Mesenteric fat pad (tissue), 1 donor: ENCODE measurements around the gene STARD3. TPM values are rescaled to one million over a fixed set of nuclear protein-coding genes. Genes with fewer than 3 reads are reported as not detected.

Experiments
- DNase-seq: peaks from one replicate; pipeline ENCODE4 v3.0.0-alpha.2; 2020; ENCODE audit warnings: low spot score
- total RNA-seq: library from RNA; stranded (reverse); fragmentation: NEBNext Ultra II Directional; extraction: Animal tissue kit (Norgen Biotek cat#: 25700); gene quantifications from one replicate; pipeline ENCODE4 v1.2.1, GENCODE V29; 2021
- donor health status: DM: yes; HTN: yes; CAD: no.

The STARD3 gene
- total RNA-seq, 1 donor from 2014 or later: 49.2 TPM

DNA sequence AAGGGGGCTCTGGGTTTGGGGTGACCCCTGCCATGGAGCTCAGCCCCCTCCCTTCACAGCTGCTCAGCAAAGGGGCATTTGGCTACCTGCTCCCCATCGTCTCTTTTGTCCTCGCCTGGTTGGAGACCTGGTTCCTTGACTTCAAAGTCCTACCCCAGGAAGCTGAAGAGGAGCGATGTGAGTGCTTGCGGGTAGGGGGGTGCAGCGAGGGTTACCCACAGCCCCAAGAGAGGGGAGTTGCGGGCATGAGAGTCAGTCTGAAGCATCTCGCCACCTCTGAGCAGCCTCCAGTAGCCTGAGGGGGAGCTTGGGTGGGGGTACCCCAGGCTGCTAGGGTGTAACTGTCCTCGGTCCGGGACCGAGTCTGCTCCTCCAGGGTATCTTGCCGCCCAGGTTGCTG lies 21.4 kb downstream of the STARD3 start:
- DNase-seq: no peak

DNA sequence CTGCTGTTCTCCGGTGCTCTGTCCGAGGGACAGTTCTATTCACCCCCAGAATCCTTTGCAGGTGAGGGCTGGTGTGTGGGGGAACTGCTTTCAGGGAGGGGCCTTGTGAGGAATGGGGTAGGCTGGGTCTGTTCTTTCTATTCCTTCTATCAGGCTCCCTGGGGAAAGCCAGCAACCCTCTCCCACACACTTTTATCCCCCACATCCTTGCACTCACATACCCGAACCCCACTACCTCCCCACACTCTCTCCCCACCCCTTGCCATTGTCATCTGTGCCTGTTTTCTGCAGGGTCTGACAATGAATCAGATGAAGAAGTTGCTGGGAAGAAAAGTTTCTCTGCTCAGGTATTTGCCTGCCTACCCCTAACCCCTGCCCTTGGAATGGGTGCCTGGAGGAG lies 21.8 kb downstream of the STARD3 start:
- DNase-seq: no peak

DNA sequence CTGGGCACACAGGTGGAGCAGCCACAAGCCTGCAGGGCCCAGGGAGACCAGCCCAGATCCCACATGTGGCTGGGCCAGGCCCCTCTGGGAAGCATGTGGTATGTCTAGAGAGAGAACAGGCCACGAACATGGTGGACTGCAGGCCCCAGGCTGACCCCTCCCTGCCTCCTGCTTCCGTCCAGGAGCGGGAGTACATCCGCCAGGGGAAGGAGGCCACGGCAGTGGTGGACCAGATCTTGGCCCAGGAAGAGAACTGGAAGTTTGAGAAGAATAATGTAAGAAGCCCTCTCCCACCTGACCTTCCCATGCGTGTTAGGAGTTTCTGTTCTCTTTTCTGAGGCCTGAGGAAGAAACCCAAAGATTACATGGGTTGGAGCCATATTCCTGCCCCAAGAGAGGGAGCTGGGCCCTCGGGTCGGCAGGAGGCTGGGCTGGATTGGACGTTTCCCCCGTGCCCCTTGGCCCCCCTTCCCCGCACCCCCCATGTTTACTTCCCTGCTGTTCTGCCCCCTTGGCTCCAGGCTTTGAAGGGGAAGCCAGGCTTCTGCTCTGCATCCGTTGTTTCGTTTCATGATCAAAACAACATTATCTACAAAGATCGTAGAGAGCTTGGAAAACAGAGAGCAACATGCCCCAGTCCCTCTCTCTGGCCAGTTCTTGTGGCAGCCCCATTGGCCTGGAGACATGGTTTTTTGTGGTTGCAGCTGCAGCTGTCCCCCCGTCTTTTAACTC lies 22.5 kb downstream of the STARD3 start:
- no peak for DNase-seq

DNA sequence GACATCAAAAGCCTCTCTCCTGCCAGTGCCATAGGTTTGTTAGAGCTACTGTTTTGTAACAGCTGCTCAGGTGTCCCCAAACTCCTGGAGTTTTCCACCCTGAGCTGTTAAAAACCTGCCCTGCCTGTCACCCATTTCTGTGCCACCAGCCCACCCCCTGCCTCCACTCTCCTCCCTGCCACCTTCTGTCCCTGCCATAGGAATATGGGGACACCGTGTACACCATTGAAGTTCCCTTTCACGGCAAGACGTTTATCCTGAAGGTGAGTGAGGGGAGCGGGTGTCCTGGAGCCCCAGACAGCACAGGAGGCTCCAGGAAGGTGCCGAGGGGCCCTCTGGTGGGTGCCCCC lies 23.0 kb downstream of the STARD3 start:
- DNase-seq: no peak

DNA sequence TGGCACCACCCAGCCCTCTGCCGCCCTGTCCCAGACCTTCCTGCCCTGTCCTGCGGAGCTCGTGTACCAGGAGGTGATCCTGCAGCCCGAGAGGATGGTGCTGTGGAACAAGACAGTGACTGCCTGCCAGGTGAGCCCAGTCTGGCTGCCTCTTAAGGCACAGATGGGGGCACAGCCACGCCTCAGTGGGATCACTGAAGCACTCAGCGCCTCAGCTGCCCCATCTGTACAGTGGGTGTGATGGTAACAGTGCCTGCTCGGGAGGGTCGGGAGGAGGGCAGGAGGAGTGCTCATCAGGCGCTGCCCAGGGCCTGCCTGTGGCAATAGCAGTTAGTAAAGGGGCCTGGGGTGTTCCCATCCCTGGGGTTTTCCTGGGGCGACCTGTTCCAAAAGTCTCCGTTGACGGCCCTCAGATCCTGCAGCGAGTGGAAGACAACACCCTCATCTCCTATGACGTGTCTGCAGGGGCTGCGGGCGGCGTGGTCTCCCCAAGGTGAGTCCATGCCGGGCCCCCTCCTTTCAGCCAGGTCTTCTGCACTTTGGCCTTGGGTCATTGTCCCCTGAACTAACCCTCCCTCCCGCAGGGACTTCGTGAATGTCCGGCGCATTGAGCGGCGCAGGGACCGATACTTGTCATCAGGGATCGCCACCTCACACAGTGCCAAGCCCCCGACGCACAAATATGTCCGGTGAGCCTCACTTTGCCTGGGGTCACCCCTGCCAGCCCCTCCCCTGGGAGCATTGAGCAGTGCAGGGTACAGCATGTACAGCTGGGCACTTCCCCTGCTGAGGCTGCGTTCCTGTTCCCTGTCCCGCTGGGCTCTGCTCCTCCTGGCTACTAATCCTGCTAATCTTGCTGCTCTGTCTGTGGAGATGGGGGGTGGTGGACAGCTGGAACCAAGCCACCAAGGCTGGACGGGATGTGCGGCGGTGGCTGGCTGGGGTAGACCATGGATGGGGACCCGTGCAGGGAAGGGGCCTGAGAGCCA lies 23.7 kb downstream of the STARD3 start:
- DNase-seq: no peak

DNA sequence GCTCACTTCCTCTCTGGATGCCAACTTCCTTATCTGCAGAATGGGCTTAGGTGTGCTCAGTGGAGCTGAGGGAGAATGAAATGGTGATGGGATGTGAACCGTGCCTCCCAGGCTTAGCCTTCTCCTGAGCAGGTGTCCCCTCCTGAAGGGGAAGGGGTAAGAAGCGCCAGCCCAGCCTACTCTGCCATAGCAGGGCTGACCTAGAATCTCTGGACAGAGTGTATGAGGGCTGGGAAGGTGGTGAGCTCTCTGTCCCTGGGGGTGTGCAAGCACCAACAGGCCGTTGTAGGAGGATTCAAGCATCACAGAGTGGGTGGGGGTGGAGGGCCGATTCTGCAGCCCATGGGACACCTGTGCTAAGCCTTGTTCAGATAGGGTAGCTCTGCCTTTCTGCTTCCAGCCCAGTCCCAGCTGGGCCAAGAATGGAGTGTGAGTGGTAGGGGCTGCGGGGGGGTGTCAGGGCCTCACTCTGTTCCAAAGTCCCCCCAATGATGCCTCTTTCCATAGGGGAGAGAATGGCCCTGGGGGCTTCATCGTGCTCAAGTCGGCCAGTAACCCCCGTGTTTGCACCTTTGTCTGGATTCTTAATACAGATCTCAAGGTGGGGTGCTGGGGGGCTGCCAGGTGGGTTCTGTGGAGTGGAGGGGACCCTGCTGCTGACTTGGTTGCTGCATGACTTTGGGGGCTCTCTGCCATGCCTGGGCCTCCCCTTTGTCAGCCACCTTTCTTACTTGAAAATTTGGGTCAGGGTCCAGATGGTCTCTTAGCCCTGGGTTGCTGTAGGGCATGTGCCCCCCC lies 25.0 kb downstream of the STARD3 start:
- no peak for DNase-seq

DNA sequence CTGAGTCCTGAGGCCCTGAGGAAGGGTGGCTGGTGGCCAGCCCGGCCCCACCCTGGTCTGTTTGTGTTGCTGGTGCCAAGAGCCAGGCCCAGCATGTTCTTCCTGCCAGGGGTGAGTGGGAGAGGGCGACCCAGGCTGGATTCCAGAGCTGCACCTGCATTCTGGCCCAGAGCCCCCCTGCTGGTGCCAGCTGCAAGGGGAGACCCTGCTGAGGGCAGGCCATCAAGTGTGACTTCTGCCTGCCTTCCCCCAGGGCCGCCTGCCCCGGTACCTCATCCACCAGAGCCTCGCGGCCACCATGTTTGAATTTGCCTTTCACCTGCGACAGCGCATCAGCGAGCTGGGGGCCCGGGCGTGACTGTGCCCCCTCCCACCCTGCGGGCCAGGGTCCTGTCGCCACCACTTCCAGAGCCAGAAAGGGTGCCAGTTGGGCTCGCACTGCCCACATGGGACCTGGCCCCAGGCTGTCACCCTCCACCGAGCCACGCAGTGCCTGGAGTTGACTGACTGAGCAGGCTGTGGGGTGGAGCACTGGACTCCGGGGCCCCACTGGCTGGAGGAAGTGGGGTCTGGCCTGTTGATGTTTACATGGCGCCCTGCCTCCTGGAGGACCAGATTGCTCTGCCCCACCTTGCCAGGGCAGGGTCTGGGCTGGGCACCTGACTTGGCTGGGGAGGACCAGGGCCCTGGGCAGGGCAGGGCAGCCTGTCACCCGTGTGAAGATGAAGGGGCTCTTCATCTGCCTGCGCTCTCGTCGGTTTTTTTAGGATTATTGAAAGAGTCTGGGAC lies 25.8 kb downstream of the STARD3 start:
- DNase-seq: no peak

DNA sequence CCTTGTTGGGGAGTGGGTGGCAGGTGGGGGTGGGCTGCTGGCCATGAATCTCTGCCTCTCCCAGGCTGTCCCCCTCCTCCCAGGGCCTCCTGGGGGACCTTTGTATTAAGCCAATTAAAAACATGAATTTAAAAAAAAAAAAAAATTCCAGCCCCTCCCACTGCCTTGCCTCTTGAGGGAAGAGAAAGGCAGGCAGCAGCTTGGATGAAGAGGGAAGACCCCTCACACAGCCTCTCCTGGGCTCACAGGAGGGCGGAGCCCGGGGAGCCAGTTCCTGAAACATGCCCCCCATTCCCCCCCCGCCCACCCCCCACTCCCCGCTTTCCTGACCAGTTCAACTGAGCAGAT lies 26.4 kb downstream of the STARD3 start:
- no peak for DNase-seq

DNA sequence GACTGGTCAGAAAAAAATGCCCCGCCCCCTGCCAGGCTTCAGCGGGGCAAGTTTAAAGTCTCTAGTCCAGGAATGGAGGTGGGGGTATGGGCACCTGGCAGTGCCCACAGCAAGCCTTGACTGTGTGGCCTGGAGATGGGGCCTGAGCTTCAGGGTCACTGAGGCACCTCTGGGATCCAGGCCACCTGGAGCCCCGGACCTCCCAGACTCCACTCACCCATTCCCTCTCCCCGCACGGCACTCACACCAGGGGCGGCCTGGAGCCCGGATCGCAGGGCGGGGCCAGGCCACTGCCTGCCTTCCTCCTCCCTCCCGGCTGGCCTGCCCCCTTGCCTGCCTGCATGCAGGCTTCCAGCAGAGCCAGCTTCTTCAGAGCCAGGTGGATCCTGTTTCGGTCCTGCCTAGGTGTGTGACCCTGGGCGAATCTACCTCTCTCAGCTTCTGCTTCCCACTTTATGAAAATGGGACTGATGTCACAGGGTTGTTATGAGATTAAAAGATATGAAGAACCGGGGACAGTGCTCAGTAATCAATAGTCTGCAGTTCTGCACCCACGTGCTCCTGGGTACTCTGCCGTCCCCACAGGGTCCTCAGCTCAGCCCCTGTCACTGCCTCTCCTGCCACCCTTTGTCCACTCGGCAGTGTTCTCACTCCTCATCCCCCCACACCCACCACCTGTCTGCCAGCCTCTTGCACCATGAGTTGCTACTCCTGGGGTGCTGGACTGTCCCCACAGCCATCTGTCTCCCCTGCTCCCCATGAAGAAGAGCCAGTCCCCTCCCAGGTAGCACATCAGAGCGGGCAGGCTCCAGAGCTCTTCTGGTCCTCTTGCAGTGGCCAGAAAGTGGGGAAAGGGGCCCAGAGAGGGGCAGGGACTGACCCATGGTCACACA lies 27.0 kb downstream of the STARD3 start:
- no peak for DNase-seq

DNA sequence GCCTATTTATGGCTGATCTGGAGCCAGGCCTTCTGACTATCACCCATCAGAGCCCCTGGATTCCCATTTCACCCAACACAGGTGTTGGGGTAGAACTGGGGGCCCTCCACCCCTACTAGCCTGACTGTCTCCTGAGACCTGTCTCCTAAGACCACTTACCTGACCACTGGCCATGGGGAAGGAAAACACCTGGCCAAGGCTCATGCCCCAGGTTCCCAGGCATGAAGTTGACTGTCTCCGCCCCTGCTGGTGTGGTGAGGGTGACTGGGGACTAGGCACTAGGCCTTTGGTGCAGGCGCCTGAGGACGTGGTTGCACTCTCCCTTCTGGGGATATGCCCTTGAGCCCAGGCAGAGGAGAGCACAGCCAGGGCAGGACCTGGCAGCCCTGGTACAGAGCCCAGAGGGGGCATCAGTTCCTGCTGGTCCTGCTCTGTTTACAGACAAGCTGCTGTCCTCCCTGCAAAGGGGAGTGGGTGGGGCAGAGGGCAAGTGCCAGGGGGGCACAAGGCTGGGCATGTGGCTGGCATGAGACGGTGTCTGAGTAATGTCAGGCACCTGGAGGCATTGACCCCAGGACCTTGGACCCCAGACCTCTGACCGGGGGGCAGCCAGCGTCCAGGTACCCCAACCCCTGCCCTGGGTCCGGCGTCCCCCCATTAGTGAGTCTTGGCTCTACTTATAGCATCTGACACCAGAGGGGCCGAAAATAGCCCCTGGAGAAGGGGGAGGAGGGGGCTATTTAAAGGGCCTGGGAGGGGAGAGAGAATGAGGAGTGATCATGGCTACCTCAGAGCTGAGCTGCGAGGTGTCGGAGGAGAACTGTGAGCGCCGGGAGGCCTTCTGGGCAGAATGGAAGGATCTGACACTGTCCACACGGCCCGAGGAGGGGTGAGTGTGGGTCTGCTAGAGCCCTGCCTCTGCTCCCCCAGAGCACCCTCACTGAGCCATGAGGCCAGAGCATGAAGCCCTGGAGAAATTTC lies 27.9 kb downstream of the STARD3 start, which contains the start of gene TCAP:
TCAP (plus strand) TSS at position 769 of the 981 bp plus-strand sequence; CDS start at position 780, 11 bp downstream.
- no peak for DNase-seq

DNA sequence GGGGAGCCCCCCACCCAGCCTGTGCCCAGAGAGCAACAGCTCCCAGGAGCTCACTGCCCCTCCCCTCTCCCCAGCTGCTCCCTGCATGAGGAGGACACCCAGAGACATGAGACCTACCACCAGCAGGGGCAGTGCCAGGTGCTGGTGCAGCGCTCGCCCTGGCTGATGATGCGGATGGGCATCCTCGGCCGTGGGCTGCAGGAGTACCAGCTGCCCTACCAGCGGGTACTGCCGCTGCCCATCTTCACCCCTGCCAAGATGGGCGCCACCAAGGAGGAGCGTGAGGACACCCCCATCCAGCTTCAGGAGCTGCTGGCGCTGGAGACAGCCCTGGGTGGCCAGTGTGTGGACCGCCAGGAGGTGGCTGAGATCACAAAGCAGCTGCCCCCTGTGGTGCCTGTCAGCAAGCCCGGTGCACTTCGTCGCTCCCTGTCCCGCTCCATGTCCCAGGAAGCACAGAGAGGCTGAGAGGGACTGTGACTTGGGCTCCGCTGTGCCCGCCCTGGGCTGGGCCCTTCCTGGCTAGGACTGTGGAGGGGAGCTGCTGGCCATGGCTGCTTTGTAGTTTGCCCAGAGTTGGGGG lies 28.8 kb downstream of the STARD3 start:
- no peak for DNase-seq

DNA sequence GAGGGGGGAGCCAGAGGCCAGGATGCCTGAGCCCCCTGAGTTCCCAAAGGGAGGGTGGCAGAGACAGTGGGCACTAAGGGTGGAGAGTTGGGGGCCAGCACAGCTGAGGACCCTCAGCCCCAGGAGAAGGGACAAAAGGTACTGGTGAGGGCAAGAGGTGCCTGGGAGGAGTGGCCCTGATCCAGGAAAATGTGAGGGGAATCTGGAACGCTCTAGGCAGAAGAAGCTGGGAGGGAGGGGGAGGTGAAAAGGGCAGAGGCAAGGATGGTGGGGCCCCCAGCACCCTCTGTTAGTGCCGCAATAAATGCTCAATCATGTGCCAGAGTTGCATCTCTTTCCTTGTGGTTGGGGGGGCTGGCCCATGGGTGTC lies 29.3 kb downstream of the STARD3 start:
- DNase-seq: no peak

DNA sequence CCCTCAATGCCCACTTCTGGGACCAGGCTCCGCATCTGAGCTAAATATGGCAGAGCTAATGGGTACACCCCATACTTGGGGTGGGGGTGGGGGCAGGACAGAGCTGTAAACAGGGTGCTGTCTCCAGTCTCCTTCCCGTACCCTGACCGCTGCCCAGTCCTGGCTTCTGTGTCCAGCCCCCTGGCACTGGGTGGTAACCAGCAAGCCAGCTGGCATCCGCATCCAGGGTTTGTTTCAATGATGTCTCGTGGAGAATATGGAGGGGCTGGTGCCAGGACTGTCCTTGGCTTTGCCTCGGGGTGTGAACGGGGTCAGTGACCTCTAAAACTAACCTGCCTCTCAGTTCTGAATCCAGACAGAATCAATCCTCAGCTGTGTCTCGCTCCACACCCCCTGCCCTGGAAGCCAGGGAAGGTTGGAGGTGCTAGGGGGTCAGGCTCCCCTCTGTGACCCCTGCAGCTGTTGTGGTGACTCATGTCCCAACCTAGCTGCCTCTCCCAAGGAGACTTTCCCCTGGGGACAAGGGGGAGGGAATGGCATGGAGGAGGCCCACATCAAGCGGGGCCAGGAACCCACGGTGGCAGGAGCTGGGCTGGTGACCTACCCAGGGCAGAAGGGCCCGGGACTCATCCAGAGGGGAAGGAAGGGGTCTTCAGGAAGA lies 29.8 kb downstream of the STARD3 start:
- no peak for DNase-seq

DNA sequence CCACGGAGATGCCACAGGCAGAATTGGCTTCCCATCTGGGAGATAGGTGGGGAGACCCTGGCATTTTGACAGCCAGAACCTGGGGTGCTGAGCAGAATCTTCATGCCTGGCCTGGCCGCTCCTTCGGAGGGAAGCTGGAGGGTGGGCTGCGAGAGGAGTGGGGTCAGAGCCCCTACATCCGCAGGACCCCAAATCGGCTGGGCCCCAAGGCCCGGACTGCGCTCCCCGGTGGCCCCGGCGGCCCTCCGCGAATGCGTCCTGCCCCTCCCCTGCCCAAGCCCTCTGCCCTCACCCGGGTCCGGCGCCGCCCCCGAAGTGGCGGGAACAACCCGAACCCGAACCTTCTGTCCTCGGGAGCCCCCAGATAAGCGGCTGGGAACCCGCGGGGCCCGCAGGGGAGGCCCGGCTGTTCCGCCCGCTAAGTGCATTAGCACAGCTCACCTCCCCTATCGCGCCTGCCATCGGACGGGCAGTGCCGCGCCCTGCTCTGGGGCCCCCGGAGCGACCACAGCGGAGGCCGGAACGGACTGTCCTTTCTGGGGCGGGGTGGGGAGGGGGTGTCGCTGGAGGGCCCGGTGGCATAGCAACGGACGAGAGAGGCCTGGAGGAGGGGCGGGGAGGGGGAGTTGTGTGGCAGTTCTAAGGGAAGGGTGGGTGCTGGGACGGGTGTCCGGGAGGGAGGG lies 30.5 kb downstream of the STARD3 start:
- no peak for DNase-seq

DNA sequence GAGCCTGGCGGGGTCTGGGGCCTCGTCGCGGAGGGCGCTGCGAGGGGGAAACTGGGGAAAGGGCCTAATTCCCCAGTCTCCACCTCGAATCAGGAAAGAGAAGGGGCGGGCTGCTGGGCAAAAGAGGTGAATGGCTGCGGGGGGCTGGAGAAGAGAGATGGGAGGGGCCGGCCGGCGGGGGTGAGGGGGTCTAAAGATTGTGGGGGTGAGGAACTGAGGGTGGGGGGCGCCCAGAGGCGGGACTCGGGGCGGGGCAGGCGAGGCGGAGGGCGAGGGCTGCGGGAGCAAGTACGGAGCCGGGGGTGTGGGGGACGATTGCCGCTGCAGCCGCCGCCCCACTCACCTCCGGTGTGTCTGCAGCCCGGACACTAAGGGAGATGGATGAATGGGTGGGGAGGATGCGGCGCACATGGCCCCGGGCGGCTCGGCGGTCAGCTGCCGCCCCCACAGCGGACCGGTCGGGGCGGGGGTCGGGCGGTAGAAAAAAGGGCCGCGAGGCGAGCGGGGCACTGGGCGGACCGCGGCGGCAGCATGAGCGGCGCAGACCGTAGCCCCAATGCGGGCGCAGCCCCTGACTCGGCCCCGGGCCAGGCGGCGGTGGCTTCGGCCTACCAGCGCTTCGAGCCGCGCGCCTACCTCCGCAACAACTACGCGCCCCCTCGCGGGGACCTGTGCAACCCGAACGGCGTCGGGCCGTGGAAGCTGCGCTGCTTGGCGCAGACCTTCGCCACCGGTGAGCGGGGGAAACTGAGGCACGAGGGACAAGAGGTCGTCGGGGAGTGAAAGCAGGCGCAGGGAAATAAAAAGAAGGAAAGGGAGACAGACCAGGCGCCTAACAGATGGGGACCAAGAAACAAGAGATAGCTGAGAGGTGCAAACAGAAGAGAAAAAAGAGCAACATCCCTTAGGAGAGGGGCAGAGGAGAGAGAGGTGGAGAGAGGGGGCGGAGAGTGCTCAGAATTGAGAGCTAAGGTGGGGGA lies 31.3 kb downstream of the STARD3 start, which contains the start of gene PNMT:
PNMT (plus strand) TSS at position 509 of the 980 bp plus-strand sequence; CDS start at position 532, 23 bp downstream.
- DNase-seq: no peak
